Adrenal gland (tissue), 12 donors: ENCODE measurements around the gene ADK. TPM values are rescaled to one million over a fixed set of nuclear protein-coding genes. Genes with fewer than 3 reads are reported as not detected.

Experiments used
- DNase-seq, 7 donors: peaks; one replicate each; pipeline ENCODE4 v3.0.0-alpha.2; 2019 to 2020
- H3K27ac ChIP-seq, 5 donors: fragments of 200-600 bp; sonication (generic) in 4 of 5; 1 replicate in 3 of 5; 2 replicates in 2 of 5; pipeline versions ENCODE4 v1.5.1 to v1.8.0; 2016 to 2020; ENCODE audit warnings: mild to moderate bottlenecking in 1 of 5
- H3K27me3 ChIP-seq: fragments of 200-600 bp; 2 replicates; pipeline ENCODE4 v1.8.0; 2021
- H3K36me3 ChIP-seq, 2 donors: fragments of 200-600 bp; replicated peaks in 1 of 2; 1 replicate in 1 of 2; 2 replicates in 1 of 2; pipeline versions ENCODE4 v1.5.1 to v1.8.0; 2018 to 2022
- H3K4me1 ChIP-seq, 2 donors: fragments of 200-600 bp; replicated peaks in 1 of 2; 1 replicate in 1 of 2; 2 replicates in 1 of 2; pipeline versions ENCODE4 v1.5.1 to v1.8.0; 2018 to 2021
- H3K4me3 ChIP-seq, 4 donors: fragments of 200-600 bp; sonication (generic) in 3 of 4; one replicate each; pipeline ENCODE4 v1.5.1; 2016 to 2018
- H3K9me3 ChIP-seq, 3 donors: fragments of 200-600 bp; sonication (generic) in 1 of 3; replicated peaks in 1 of 3; 1 replicate in 2 of 3; 2 replicates in 1 of 3; pipeline versions ENCODE4 v1.5.1 to v1.8.0; 2016 to 2021
- POLR2A ChIP-seq, 2 donors: fragments of 450-650 bp; IDR thresholded peaks; one replicate each; pipeline ENCODE4 v1.6.1; 2017; ENCODE audit warnings: antibody characterized with exemption in 2 of 2, mild to moderate bottlenecking in 2 of 2, moderate library complexity in 1 of 2
- WGBS, 4 donors: extraction: QIAGEN DNeasy Blood & Tissue Kit in 2 of 4; methylation state at CpG; one replicate each; pipeline versions ENCODE4 v1.1.5 to v1.1.7; 2013 to 2017; 5-methylcytosine and 5-hydroxymethylcytosine counted together
- intact Hi-C, 2 donors: fragments of 100-400 bp; cut with DNase I; formaldehyde crosslinking; loops; one replicate each; pipeline versions ENCODE4 v1.14.1 to v1.15.0; 2022 to 2023
- polyA plus RNA-seq, 3 donors: library from polyadenylated mRNA; stranded (reverse); fragments of 200-250 nt in 2 of 3; fragments of 350-450 nt in 1 of 3; fragmentation: Illumina TruSeq in 1 of 3; extraction: RNeasy Lipid Tissue Mini Kit (QIAGEN cat#74804) in 1 of 3; gene quantifications; one replicate each; pipeline ENCODE4 v1.2.3, GENCODE V29; 2013 to 2014
- total RNA-seq, 9 donors: library from RNA; depleted of rRNA in 4 of 9; stranded (reverse); fragments of >200 nt in 4 of 9; fragments of 120-200 nt in 1 of 9; fragmentation: NEBNext Ultra II Directional in 1 of 9; extraction: Animal tissue kit (Norgen Biotek cat#: 25700) in 1 of 9; gene quantifications; one replicate each; pipeline versions ENCODE4 v1.1.0 to v1.2.4, GENCODE V29; 2013 to 2023
- TF ChIP-seq, protein P1 (sequence below), 6 experiments: fragments of 450-650 bp in 4 of 6; fragments of 200-600 bp in 2 of 6; sonication (generic) in 1 of 6; IDR thresholded peaks; 1 replicate in 5 of 6; 2 replicates in 1 of 6; pipeline versions ENCODE4 v1.5.1 to v1.8.0; 2016 to 2021; ENCODE audit warnings: antibody characterized with exemption in 6 of 6, mild to moderate bottlenecking in 2 of 6, moderate library complexity in 1 of 6
- donor health status: healthy with polysubstance abuse.
- donor health status: Bipolar disorder and iron deficiency.
- donor health status: DM: yes; HTN: yes; CAD: no.
- donor health status: DM: no; HTN: no; CAD: no.
- donor health status: DM: no; HTN: no; CAD: no.
- donor health status: DM: yes; HTN: yes; CAD: no.

Gene ADK
- total and polyA plus RNA-seq, 12 donors, result 8.2 to 45.5 (median 22.2) TPM

DNA sequence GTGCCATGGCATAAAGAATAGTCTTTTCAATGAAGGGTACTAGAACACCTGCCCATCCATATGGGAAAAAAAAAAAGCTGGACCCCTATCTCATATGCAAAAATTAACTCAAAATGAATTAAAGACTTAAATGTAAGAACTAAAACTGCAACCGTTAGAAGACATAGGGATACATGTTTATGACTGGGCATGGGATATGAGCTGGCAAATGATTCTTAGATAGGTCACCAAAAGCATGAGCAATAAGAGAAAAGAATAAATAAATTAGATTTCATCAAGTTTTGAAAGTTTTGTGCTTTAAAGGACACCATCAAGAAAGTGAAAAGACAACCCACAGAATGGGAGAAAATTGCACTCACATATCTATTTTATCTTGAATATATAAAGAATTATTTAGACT lies 222.0 kb downstream of the ADK start:
- no peaks in the 10 kb centered on the region for H3K9me3 ChIP-seq
- H3K4me3 ChIP-seq, result no peak overlapping the region
- no peaks in the 10 kb centered on the region for H3K27me3 ChIP-seq
- no peaks in the 10 kb centered on the region for H3K36me3 ChIP-seq
- no peak for DNase-seq
- no peak overlapping the region for H3K27ac ChIP-seq
- whole genome bisulfite sequencing, 4 donors, result 96 to 100% (median 98%) methylated on average over 1 of the region's 1 CpG
- H3K4me1 ChIP-seq, result no peaks in the 10 kb centered on the region
- TF ChIP-seq, protein P1, sequence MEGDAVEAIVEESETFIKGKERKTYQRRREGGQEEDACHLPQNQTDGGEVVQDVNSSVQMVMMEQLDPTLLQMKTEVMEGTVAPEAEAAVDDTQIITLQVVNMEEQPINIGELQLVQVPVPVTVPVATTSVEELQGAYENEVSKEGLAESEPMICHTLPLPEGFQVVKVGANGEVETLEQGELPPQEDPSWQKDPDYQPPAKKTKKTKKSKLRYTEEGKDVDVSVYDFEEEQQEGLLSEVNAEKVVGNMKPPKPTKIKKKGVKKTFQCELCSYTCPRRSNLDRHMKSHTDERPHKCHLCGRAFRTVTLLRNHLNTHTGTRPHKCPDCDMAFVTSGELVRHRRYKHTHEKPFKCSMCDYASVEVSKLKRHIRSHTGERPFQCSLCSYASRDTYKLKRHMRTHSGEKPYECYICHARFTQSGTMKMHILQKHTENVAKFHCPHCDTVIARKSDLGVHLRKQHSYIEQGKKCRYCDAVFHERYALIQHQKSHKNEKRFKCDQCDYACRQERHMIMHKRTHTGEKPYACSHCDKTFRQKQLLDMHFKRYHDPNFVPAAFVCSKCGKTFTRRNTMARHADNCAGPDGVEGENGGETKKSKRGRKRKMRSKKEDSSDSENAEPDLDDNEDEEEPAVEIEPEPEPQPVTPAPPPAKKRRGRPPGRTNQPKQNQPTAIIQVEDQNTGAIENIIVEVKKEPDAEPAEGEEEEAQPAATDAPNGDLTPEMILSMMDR (IDR thresholded peaks at IDR 0.05), result no peak
- no peak for TF ChIP-seq POLR2A (IDR thresholded peaks at IDR 0.05)
- intact Hi-C loops, result no loop called here

DNA sequence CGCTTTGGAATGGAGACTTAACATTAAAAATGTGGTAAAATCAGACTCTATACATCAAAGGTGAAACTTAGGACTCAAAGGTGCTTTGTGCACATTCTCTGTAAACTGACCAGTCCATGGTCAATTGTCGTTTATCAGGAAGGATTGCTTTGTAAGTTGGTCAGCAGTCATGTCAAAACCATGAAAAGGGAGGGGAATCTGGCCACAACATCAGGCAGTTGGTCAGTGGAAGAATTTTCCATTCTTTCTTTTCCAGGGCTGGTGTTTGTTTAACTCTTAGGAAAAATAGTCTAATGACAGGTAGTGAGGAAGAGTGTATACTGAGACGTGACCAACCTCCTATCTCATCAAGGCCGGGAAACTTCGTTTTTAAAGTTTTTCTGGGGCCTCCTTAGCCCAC lies 226.5 kb downstream of the ADK start:
- no peak for TF ChIP-seq POLR2A (IDR thresholded peaks at IDR 0.05)
- TF ChIP-seq, protein P1 (IDR thresholded peaks at IDR 0.05), result no peak
- DNase-seq, result no peak
- Histone ChIP-seq H3K36me3 (no peaks in the 10 kb centered on the region), H3K27me3 (no peaks in the 10 kb centered on the region), H3K4me3 (no peak overlapping the region), H3K9me3 (no peaks in the 10 kb centered on the region), H3K27ac (no peak overlapping the region), H3K4me1 (no peaks in the 10 kb centered on the region)
- WGBS, 4 donors, result 90 to 95% (median 91%) methylated on average over 5 of the region's 5 CpGs
- intact Hi-C loops, result no loop called here

DNA sequence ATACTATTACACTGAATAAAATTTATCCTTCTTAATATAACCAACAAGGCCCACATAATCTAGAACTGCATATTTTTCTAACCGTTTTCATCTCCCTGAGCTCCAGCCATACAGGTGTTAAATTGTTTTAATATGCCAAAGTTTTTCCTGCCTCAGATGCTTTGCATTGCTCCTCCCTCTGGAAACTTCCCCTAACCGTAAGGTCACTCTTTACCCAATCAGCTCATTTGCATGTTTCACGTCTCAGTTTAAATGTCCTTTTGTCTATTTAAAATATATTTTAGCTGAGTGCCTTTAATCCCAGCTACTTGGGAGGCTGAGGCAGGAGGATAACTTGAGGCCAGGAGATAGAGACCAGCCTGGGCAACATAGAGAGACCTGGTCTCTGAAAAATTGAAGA lies 228.5 kb downstream of the ADK start:
- no peak overlapping the region for H3K27ac ChIP-seq
- intact Hi-C loops, result no loop called here
- TF ChIP-seq, protein P1 (IDR thresholded peaks at IDR 0.05), result no peak
- TF ChIP-seq POLR2A (IDR thresholded peaks at IDR 0.05), result no peak
- DNase-seq, result no peak
- H3K4me3 ChIP-seq, result no peak overlapping the region
- 86 to 93% (median 90%) methylated on average over 3 of the region's 3 CpGs for WGBS, 4 donors
- H3K4me1 ChIP-seq, result no peaks in the 10 kb centered on the region
- H3K36me3 ChIP-seq, result no peaks in the 10 kb centered on the region
- no peaks in the 10 kb centered on the region for H3K27me3 ChIP-seq
- H3K9me3 ChIP-seq, result no peaks in the 10 kb centered on the region

DNA sequence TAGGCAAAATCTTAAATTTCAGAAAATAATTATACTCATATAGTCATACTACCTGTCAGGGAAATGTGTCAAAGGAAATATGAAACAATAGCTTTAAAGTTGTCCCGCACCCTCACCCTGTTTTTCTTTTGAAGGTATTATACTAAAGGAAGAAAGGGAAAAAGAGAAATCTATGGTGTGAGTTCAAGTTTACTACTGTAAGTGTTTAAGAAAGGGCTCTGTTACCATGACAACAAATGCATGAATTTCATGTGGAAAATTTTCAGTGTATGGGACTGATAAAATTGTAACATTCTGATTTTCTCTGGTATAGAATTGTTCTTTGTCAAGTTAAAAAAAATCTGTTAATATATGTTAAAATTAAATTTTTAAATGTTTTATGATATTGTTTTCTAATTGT lies 229.8 kb downstream of the ADK start:
- WGBS, 4 donors, result 94 to 100% (median 95%) methylated on average over 1 of the region's 1 CpG
- Histone ChIP-seq H3K9me3 (no peaks in the 10 kb centered on the region), H3K36me3 (no peaks in the 10 kb centered on the region), H3K4me1 (no peaks in the 10 kb centered on the region), H3K27me3 (no peaks in the 10 kb centered on the region), H3K4me3 (no peak overlapping the region), H3K27ac (no peak overlapping the region)
- no peak for TF ChIP-seq POLR2A (IDR thresholded peaks at IDR 0.05)
- TF ChIP-seq, protein P1 (IDR thresholded peaks at IDR 0.05), result no peak
- intact Hi-C loops, result no loop called here
- no peak for DNase-seq
